GM18867 (cell line): ENCODE results near the gene NFX1.
"Not testable (repeated sequence)": the region's sequence is repeated elsewhere in the genome, so short reads cannot be mapped to it uniquely, and the experiment has no call there.

Source experiments
- ATAC-seq: cut with Tn5 transposase; IDR thresholded peaks from one replicate; pipeline ENCODE4 v1.9.1; 2021; ENCODE audit warnings: mild to moderate bottlenecking, moderate library complexity; ENCODE audit not compliant: unreplicated experiment

The NFX1 gene

DNA sequence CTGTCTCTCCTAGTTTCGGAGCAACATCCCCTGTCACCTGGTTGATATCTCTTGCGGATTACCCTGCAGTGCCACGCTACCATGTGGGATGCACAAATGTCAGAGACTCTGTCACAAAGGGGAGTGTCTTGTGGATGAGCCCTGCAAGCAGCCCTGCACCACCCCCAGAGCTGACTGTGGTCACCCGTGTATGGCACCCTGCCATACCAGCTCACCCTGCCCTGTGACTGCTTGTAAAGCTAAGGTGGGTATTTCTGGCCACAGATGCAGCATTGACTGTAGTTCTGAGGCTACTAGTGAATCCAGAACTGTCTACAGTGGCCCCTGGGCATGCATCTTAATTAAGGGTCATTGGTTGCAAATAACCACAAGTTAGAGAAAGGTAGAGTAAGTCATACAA is 61.2 kb downstream of the NFX1 start:
- no peak for ATAC-seq

GRCh38 chr9:33354651-33355211 is 64.4 kb downstream of the NFX1 start:
- no peak for ATAC-seq

- no peak for ATAC-seq
Measured at GRCh38 chr9:33355933-33356332, 65.6 kb downstream of the NFX1 start.

GRCh38 chr9:33358641-33359040 is 68.3 kb downstream of the NFX1 start:
- ATAC-seq = not testable (repeated sequence)

DNA sequence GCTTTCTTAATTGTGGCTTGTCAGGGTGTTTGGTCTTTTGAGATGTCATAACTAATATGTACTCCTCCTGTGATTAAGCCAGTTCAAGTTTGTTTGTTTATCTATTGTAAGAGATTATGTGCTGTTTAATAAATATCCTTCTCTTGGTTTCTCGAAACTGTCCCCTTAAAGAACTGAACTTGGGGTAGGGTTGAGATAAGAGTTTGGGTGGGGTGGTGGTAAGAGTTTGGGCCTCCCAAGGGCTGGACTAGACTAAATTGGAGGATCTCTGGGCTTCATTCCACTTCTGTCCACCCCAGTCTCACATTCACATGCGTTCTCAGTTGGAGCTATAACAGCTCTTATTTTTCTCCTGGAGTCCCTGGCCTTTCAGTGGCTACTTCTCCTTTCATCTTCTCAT is 73.8 kb downstream of the NFX1 start:
- no peak for ATAC-seq

GRCh38 chr9:33364814-33365213 is 74.5 kb downstream of the NFX1 start:
- ATAC-seq = not testable (repeated sequence)

DNA sequence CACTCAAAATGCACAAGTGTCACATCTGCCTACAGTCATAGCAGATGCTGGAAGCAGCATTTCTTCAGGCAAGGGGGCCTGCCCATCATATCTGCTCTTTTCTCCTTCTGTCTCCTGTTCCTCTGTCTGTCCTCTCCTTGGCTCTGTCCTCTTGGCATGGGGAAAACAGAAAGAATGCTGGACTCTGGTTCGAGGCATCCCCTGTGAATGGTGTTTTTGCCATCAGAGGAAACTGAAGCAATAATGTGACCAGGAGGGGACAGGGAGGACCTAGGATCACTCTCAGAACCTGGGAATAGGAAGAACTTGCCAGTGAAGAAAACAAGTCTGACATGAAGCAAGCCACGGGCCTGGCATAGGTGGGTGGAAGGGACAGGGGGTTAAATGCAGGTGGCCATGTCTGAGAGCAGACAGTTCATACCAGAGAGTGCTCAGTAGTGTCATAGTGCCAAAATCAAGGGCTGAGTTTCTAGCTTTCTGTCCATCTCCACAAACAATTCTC is 76.7 kb downstream of the NFX1 start:
- no peak for ATAC-seq

DNA sequence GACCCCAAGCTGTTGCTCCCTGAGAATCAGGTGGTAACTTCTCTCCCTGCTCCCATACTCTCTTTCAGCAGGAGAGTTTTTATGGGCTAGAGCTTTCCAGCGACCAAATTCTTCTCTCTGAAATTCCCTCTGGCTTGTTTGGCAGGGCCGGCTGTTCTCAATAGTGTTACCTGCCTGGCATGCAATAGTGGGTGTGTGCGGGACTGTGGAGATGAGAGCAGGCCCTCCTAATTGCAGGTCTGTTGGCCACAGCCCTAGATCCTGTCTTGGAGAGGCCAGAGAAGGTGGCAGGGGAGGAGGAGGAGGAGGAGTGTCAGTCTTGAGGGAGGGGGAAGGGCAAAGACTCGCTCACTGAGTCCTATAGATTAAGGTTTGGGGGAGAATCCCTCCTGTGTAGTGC is 82.6 kb downstream of the NFX1 start:
- no peak for ATAC-seq

DNA sequence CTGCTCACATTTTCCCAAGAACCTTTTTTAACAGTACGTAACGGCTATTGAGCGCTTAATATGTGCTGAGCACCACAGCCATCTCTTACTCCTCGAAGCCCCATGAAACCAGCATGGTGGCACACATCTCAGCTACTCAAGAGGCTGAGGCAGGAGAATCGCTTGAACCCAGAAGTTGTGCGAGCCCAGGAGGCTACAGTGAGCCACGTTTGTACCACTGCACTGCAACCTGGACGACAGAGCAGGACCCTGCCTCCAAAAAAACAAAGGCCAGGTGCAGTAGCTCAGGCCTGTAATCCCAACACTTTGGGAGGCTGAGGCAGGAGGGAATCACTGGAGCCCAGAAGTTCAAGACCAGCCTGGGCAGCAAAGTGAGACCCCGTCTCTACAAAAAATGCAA is 83.9 kb downstream of the NFX1 start:
- ATAC-seq = no peak

- no peak for ATAC-seq
Measured at GRCh38 chr9:33374634-33375237, 84.4 kb downstream of the NFX1 start.

GRCh38 chr9:33375238-33375840 is 85.0 kb downstream of the NFX1 start:
- no peak for ATAC-seq

GRCh38 chr9:33375841-33376321 is 85.6 kb downstream of the NFX1 start:
- ATAC-seq = no peak

GRCh38 chr9:33377089-33377715 is 86.9 kb downstream of the NFX1 start:
- no peak for ATAC-seq

DNA sequence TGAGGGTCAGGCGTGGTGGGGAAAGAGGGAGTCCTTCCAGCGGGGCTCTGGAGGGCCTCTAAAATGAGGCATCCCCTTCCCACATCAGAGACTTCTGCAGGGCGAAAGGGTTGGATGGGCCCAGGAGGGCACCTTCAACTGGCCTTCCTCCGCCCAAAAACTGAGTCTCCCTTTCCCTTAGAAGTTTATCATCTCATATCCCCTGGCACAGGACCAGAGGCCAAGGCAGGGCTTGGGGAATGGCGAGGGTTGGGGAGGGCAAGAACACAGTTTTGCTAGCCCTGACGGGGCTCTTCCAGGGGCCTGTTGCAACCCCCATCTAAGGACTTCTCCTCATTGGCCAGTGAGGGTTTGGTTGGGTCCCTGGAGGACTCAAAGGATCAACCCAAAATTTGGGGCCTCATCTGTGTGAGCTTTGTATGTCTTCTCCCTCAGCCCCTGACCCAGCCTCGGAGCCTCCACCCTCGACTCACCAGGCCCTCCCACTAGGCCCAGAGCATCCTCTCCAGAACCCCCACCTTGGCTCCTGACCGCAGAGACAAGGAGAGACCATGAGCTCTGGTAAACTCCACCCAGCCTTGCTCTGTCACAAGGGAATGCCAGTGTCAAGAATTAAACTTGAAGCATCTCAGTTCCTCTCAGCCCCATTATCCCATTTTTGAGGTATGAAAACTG is 87.9 kb downstream of the NFX1 start:
- ATAC-seq = no peak

DNA sequence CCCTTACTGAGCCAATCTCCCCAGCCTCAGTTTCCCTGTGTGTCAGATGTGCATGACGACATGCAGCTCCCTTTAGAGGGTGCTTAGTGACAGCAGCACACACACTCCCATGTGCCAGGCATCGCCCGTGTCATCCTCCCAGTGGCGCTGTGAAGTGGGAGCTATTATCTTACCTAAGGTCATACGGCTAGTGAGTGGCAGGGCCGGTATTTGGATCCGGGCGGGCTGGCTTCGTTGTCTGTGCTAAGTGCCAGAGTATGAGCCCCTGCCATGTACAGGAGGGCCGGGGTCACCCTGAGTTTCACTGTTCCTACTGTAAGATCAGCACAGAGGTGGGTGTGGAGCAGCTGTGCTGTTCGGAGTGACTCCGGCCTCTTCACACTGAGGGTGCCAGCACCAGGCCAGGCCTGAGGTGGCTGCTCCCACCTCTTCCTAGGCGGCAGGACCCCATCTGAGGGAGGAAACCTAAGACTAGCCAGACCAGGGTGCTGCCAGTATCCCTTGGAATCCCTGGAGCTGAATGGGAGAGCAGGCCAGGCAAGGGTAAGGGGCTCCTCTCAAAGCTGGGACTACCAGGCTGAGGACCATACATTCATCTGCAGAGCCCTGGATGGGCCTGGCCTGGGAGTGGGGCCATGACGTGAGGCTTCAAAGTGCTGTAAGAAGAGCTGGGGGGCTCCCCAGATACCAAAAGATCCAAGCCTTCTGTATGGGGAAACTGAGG is 89.5 kb downstream of the NFX1 start:
- ATAC-seq = no peak

DNA sequence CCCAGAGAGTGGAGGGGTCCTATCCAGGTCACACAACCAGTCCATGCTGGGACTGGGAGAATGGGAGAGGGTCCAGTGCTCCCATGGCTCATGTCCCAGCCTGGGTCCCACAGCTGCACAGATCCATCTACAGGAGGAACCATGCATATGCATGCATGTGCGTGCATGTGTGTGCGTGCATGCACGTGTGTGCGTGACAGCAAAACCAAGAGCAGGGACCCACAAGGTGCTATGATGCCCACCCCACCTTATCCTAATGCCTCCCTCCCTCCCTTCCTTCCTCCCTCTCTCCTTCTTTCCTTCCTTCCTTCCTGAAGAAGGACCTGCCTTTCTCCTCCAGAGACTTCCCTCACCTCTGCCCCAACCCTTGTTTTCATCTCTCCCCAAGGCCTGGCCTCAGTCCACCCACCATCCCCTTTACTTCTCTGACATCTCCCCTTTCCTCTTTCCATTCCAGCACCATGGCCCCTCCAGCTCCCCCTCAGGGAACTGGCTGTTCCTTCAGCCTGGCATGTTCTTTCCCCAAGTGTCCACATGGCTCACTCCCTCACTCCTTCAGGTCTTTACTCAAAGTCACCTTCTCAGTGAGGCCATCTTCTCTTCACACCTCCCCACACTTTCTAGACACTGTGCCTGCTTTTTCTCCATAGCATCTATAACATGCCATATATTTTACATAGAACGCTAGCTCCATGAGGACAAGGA is 90.2 kb downstream of the NFX1 start:
- ATAC-seq = no peak

DNA sequence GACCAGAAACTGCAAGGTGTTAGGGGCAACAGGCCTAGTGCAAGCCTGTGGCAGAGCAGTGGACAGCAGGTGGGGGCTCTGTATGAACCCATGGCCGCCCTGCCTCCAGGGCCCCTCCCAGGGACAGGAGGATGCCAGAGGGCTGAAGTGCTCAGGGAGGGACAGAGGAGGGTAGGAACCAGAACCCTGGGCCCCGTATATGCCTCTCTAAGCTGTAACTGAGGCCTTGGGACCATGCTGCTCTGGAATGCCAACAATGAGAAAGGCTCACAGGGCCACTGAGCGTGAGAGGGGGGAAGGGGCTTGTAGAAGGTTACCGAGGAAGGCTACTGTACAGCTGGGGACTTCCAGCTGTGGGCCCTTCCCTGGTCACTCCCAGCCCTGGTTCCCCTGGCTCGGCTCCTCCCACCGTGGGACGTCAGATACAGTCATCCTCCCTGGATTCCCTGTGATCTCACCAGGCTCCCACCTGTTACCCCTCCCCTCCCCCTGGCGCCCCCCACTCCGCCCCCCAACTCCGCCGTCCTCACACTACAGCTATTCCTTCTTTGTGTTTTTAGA is 91.0 kb downstream of the NFX1 start:
- no peak for ATAC-seq

GRCh38 chr9:33382397-33382796 is 92.1 kb downstream of the NFX1 start:
- ATAC-seq = not testable (repeated sequence)

- ATAC-seq = not testable (repeated sequence)
Measured at GRCh38 chr9:33383396-33383795, 93.1 kb downstream of the NFX1 start.

- not testable (repeated sequence) for ATAC-seq
Measured at GRCh38 chr9:33385536-33385935, 95.2 kb downstream of the NFX1 start.
